OCI-LY7 (cell line): Measurements from ENCODE around the gene TMEM109.

Experiments
- EZH2phosphoT487 ChIP-seq: fragments of 200-600 bp; sonication (generic); IDR thresholded peaks from 2 replicates; pipeline ENCODE4 v1.6.1; 2018; ENCODE audit warnings: low read depth, borderline replicate concordance, mild to moderate bottlenecking, mixed run types, antibody characterized with exemption, low read length, moderate library complexity, mixed read lengths
- TF ChIP-seq, protein P1 (sequence below): fragments of 200-600 bp; sonication (generic); conservative IDR thresholded peaks from 2 replicates; pipeline ENCODE4 v1.5.1; 2014; ENCODE audit warnings: mild to moderate bottlenecking, antibody characterized with exemption, low read length, moderate library complexity, mixed read lengths

DNA sequence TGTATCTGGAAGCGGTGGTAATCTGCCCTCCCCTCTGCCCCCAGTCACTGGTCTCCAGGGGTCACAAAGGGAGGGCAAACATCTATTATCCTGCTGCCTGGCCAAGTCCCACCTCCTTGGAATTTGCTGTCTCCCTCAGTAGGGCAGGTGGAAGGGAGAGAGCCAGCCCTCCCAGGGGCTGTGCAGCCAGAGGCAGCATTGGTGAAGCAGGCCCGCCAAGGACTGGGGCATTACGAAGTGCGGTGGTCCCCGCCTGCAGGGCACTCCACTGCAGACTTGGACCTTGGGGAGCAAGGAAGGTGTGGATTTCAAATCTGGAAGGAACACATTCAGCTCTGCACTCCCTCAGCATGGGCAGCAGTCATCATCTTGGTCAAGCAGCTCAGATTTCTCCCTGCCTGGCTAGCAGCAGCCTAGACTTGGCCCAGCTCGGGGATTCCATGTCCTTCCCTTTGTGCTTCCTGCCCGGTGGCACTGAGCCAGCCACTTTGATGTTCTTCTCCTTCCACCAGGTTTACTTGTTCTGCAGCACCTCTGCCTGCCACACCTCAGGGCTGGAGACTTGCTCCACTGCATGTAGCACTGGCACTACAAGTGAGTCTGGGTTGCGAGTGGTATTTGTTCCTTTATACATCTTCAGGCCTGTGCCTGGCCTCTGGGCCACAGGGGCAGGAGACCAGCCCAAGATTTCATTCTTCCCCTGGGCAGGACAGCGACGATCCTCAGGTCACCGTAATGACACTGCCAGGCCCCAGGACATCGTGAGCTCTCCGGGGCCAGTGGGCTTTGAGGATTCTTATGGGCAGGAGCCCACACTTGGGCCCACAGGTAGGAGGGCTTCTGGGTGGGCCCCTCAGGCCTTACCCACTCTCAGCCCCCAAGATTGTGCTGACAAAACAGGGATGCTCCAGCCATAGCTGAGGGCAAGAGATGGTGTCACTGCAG is 39.3 kb upstream of the TMEM109 start:
- TF ChIP-seq, protein P1, sequence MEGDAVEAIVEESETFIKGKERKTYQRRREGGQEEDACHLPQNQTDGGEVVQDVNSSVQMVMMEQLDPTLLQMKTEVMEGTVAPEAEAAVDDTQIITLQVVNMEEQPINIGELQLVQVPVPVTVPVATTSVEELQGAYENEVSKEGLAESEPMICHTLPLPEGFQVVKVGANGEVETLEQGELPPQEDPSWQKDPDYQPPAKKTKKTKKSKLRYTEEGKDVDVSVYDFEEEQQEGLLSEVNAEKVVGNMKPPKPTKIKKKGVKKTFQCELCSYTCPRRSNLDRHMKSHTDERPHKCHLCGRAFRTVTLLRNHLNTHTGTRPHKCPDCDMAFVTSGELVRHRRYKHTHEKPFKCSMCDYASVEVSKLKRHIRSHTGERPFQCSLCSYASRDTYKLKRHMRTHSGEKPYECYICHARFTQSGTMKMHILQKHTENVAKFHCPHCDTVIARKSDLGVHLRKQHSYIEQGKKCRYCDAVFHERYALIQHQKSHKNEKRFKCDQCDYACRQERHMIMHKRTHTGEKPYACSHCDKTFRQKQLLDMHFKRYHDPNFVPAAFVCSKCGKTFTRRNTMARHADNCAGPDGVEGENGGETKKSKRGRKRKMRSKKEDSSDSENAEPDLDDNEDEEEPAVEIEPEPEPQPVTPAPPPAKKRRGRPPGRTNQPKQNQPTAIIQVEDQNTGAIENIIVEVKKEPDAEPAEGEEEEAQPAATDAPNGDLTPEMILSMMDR: no peak
- no peak for TF ChIP-seq EZH2phosphoT487
